Medulla oblongata (tissue), 1 donor: ENCODE data around the gene CAMK2D.
"Not testable (repeated sequence)": the region's sequence is repeated elsewhere in the genome, so short reads cannot be mapped to it uniquely, and the experiment has no call there.

Source experiments
- DNase-seq: peaks from one replicate; pipeline ENCODE4 v3.0.0-alpha.2; 2015; ENCODE audit errors: extremely low spot score

The CAMK2D gene

GRCh38 chr4:113730467-113731216 is 30.9 kb downstream of the CAMK2D start:
- DNase-seq = no peak

GRCh38 chr4:113727802-113728201 is 33.7 kb downstream of the CAMK2D start:
- DNase-seq = no peak

- no peak for DNase-seq
Measured at GRCh38 chr4:113725963-113726362, 35.6 kb downstream of the CAMK2D start.

- DNase-seq = no peak
Measured at GRCh38 chr4:113718252-113718651, 43.3 kb downstream of the CAMK2D start.

GRCh38 chr4:113711883-113712662 is 49.5 kb downstream of the CAMK2D start:
- no peak for DNase-seq

GRCh38 chr4:113708250-113708649 is 53.3 kb downstream of the CAMK2D start:
- DNase-seq = no peak

- no peak for DNase-seq
Measured at GRCh38 chr4:113707048-113707447, 54.5 kb downstream of the CAMK2D start.

GRCh38 chr4:113705097-113705496 is 56.4 kb downstream of the CAMK2D start:
- not testable (repeated sequence) for DNase-seq

- DNase-seq = not testable (repeated sequence)
Measured at GRCh38 chr4:113702596-113702995, 58.9 kb downstream of the CAMK2D start.

GRCh38 chr4:113701169-113701568 is 60.4 kb downstream of the CAMK2D start:
- DNase-seq = no peak

GRCh38 chr4:113700602-113701150 is 60.9 kb downstream of the CAMK2D start:
- DNase-seq = no peak

- DNase-seq = no peak
Measured at GRCh38 chr4:113699772-113700171, 61.8 kb downstream of the CAMK2D start.

- DNase-seq = no peak
Measured at GRCh38 chr4:113697429-113697828, 64.1 kb downstream of the CAMK2D start.

GRCh38 chr4:113695328-113696169 is 66.0 kb downstream of the CAMK2D start:
- no peak for DNase-seq

- DNase-seq = no peak
Measured at GRCh38 chr4:113694008-113694407, 67.5 kb downstream of the CAMK2D start.

GRCh38 chr4:113692809-113693411 is 68.6 kb downstream of the CAMK2D start:
- no peak for DNase-seq

- no peak for DNase-seq
Measured at GRCh38 chr4:113691676-113692075, 69.9 kb downstream of the CAMK2D start.

GRCh38 chr4:113689394-113689793 is 72.1 kb downstream of the CAMK2D start:
- DNase-seq = no peak

GRCh38 chr4:113687067-113687718 is 74.3 kb downstream of the CAMK2D start:
- no peak for DNase-seq

GRCh38 chr4:113685157-113685556 is 76.4 kb downstream of the CAMK2D start:
- not testable (repeated sequence) for DNase-seq

- peak; percentile 62 for DNase-seq
Measured at GRCh38 chr4:113684534-113685091, 76.9 kb downstream of the CAMK2D start.
